HCT116 (cell line): ENCODE results near the gene SMS. TPM values are rescaled to one million over a fixed set of nuclear protein-coding genes. Genes with fewer than 3 reads are reported as not detected.

Experiments used
- ATAC-seq: fragments of 200-7000 bp; cut with Tn5 transposase; 2 replicates; pipeline ENCODE4 v1.9.1; 2020; ENCODE audit warnings: mild to moderate bottlenecking, moderate library complexity
- BruUV-seq: library from RNA; stranded (reverse); fragments of 400-500 nt; replicated peaks from 2 replicates; lab custom pipeline; 2021; lab: Mats Ljungman, UMichigan
- CTCF ChIA-PET: fragments of 300-600 bp; sonication (Branson Sonifier 250); formaldehyde crosslinking; loops from one replicate; lab custom pipeline; 2021; ENCODE audit warnings: antibody characterized with exemption; lab: Charles Lee
- POLR2A ChIA-PET: fragments of 300-600, 350-600 bp; sonication (Branson Sonifier 250); formaldehyde crosslinking; loops from one replicate; lab custom pipeline; 2021; ENCODE audit warnings: antibody characterized with exemption; lab: Charles Lee
- RAD21 ChIA-PET, 2 experiments: fragments of 300-600 bp; sonication (Branson Sonifier 250); formaldehyde crosslinking; loops; one replicate each; lab custom pipeline; 2023; ENCODE audit warnings: low total read pairs in 2 of 2; ENCODE audit not compliant: uncharacterized antibody in 2 of 2, unreplicated experiment in 2 of 2, low non-redundant PET in 1 of 2; lab: Charles Lee
- DNase-seq: peaks from one replicate; pipeline ENCODE4 v3.0.0-alpha.2; 2010; ENCODE audit warnings: low read depth, low spot score
- H2AFZ ChIP-seq: fragments of 200-600 bp; shearing (Covaris generic), sonication (generic); 2 replicates; pipeline ENCODE4 v1.6.1; 2017; ENCODE audit warnings: low read depth, mixed run types, mixed read lengths, antibody characterized with exemption, low read length; ENCODE audit not compliant: poor library complexity, severe bottlenecking
- H3K27ac ChIP-seq: 2 replicates; pipeline ENCODE4 v1.5.1; 2012; ENCODE audit warnings: low read depth, low read length
- H3K27me3 ChIP-seq: fragments of 200-600 bp; sonication (generic); 2 replicates; pipeline ENCODE4 v1.6.1; 2016; ENCODE audit warnings: mixed run types, low read length, mixed read lengths; ENCODE audit not compliant: insufficient read depth
- H3K36me3 ChIP-seq, 2 experiments: fragments of 200-500 bp in 1 of 2; fragments of 200-600 bp in 1 of 2; sonication (Bioruptor generic) in 1 of 2; sonication (generic) in 1 of 2; 2 replicates each; pipeline versions ENCODE4 v1.5.1 to v1.6.1; 2014 to 2016; ENCODE audit warnings: low read length in 2 of 2, inconsistent platforms in 1 of 2, mixed read lengths in 1 of 2, mixed run types in 1 of 2; ENCODE audit not compliant: insufficient read depth in 2 of 2, control insufficient read depth in 1 of 2
- H3K4me1 ChIP-seq, 2 experiments: fragments of 200-600 bp in 1 of 2; sonication (generic) in 1 of 2; 2 replicates each; pipeline versions ENCODE4 v1.5.1 to v1.6.1; 2012 to 2017; ENCODE audit warnings: low read length in 2 of 2, inconsistent platforms in 1 of 2, mild to moderate bottlenecking in 1 of 2, mixed read lengths in 1 of 2, mixed run types in 1 of 2, moderate library complexity in 1 of 2; ENCODE audit not compliant: insufficient read depth in 2 of 2, control insufficient read depth in 1 of 2
- H3K4me2 ChIP-seq: fragments of 200-600 bp; sonication (generic); 2 replicates; pipeline ENCODE4 v1.6.1; 2017; ENCODE audit warnings: mixed run types, low read length, mixed read lengths
- H3K4me3 ChIP-seq, 2 experiments: fragments of 200-600 bp in 1 of 2; sonication (generic) in 1 of 2; replicated peaks in 1 of 2; 2 replicates each; pipeline ENCODE4 v1.5.1; 2011 to 2016; ENCODE audit warnings: low read length in 2 of 2, control low read depth in 1 of 2, low read depth in 1 of 2, mild to moderate bottlenecking in 1 of 2, mixed read lengths in 1 of 2, mixed run types in 1 of 2
- H3K79me2 ChIP-seq: fragments of 200-600 bp; sonication (generic); 2 replicates; pipeline ENCODE4 v1.6.1; 2017; ENCODE audit warnings: mild to moderate bottlenecking, mixed run types, low read length, moderate library complexity, mixed read lengths; ENCODE audit not compliant: insufficient read depth
- H3K9ac ChIP-seq: fragments of 200-600 bp; sonication (generic); 2 replicates; pipeline ENCODE4 v1.6.1; 2016; ENCODE audit warnings: low read length, mixed read lengths
- H3K9me2 ChIP-seq: fragments of 200-600 bp; sonication (generic), shearing (Covaris generic); 2 replicates; pipeline ENCODE4 v1.6.1; 2017; ENCODE audit warnings: mixed run types, mild to moderate bottlenecking, moderate library complexity; ENCODE audit not compliant: insufficient read depth
- H3K9me3 ChIP-seq, 2 experiments: fragments of 200-500 bp in 1 of 2; fragments of 200-600 bp in 1 of 2; sonication (Bioruptor generic) in 1 of 2; sonication (generic) in 1 of 2; 2 replicates each; pipeline ENCODE4 v1.6.1; 2014 to 2017; ENCODE audit warnings: low read length in 2 of 2, mixed read lengths in 2 of 2, inconsistent platforms in 1 of 2, low read depth in 1 of 2, mild to moderate bottlenecking in 1 of 2, mixed run types in 1 of 2, moderate library complexity in 1 of 2; ENCODE audit not compliant: control insufficient read depth in 1 of 2, insufficient read depth in 1 of 2
- H4K20me1 ChIP-seq: fragments of 200-600 bp; sonication (generic), shearing (Covaris generic); 2 replicates; pipeline ENCODE4 v1.6.1; 2017; ENCODE audit warnings: mixed run types, mild to moderate bottlenecking, moderate library complexity; ENCODE audit not compliant: insufficient read depth
- CEBPB ChIP-seq: IDR thresholded peaks from 2 replicates; pipeline ENCODE4 v1.6.1; 2012; ENCODE audit warnings: low read depth
- CTCF ChIP-seq, 3 experiments: fragments of 200-600 bp in 1 of 3; sonication (generic) in 1 of 3; IDR thresholded peaks in 2 of 3; conservative IDR thresholded peaks in 1 of 3; 2 replicates each; pipeline ENCODE4 v1.5.1; 2012 to 2017; ENCODE audit warnings: low read depth in 2 of 3, low read length in 2 of 3, antibody characterized with exemption in 1 of 3, borderline replicate concordance in 1 of 3, control low read depth in 1 of 3, mild to moderate bottlenecking in 1 of 3, mixed read lengths in 1 of 3, mixed run types in 1 of 3, moderate library complexity in 1 of 3; ENCODE audit not compliant: insufficient read depth in 1 of 3
- EGR1 ChIP-seq: IDR thresholded peaks from 2 replicates; pipeline ENCODE4 v1.6.1; 2012; ENCODE audit warnings: low read depth
- ELF1 ChIP-seq: IDR thresholded peaks from 2 replicates; pipeline ENCODE4 v1.6.1; 2012; ENCODE audit warnings: low read depth, borderline replicate concordance
- EZH2 ChIP-seq: fragments of 200-600 bp; sonication (generic); IDR thresholded peaks from 2 replicates; pipeline ENCODE4 v1.6.1; 2017; ENCODE audit warnings: antibody characterized with exemption, mixed run types
- POLR2A ChIP-seq: IDR thresholded peaks from 2 replicates; pipeline ENCODE4 v1.7.0; 2011; ENCODE audit warnings: borderline replicate concordance; ENCODE audit not compliant: insufficient read depth, insufficient read length; ENCODE audit errors: extremely low read depth
- RAD21 ChIP-seq: IDR thresholded peaks from 2 replicates; pipeline ENCODE4 v1.6.1; 2012; ENCODE audit warnings: low read depth, mild to moderate bottlenecking
- SIN3A ChIP-seq: IDR thresholded peaks from 2 replicates; pipeline ENCODE4 v1.6.1; 2012; ENCODE audit warnings: low read depth
- SP1 ChIP-seq: IDR thresholded peaks from 2 replicates; pipeline ENCODE4 v1.6.1; 2012; ENCODE audit warnings: low read depth
- TCF7L2 ChIP-seq: IDR thresholded peaks from 2 replicates; pipeline ENCODE4 v1.7.0; 2011; ENCODE audit warnings: borderline replicate concordance, inconsistent platforms; ENCODE audit not compliant: insufficient read depth, insufficient read length; ENCODE audit errors: extremely low read depth
- YY1 ChIP-seq: IDR thresholded peaks from 2 replicates; pipeline ENCODE4 v1.6.1; 2011; ENCODE audit warnings: low read length, low read depth, moderate library complexity, mild to moderate bottlenecking; ENCODE audit not compliant: insufficient replicate concordance; ENCODE audit errors: extremely low read depth
- ZFX ChIP-seq: fragments of 450-650 bp; IDR thresholded peaks from 2 replicates; pipeline ENCODE4 v1.6.1; 2017
- ZNF274 ChIP-seq: fragments of 200-500 bp; sonication (Bioruptor generic); IDR thresholded peaks from 2 replicates; pipeline ENCODE4 v1.6.1; 2014; ENCODE audit warnings: mild to moderate bottlenecking, low read depth, low read length, inconsistent platforms
- intact Hi-C: fragments of 100-400 bp; cut with micrococcal nuclease; formaldehyde crosslinking; loops from 2 replicates; pipeline ENCODE4 v1.10.0; 2022
- total RNA-seq: library from RNA; stranded (reverse); gene quantifications from one replicate; pipeline ENCODE4 v1.2.1, GENCODE V29; 2021; ENCODE audit not compliant: unreplicated experiment

The SMS gene
- total RNA-seq, 1 experiment from 2014 or later, result 164 TPM

GRCh38 chrX:22039541-22039940 lies 99.0 kb downstream of the SMS start:
- ATAC-seq, result no peak
- H3K9me3 ChIP-seq, result no peaks in the 10 kb centered on the region
- H3K27me3 ChIP-seq, result no peaks in the 10 kb centered on the region
- H3K4me2 ChIP-seq, result no peak overlapping the region
- no peaks in the 10 kb centered on the region for H3K9me2 ChIP-seq
- no peak overlapping the region for H3K4me3 ChIP-seq
- no peaks in the 10 kb centered on the region for H3K4me1 ChIP-seq
- ChIA-PET RAD21 (no interaction called here), CTCF (no interaction called here), POLR2A (no interaction called here)
- no peaks in the 10 kb centered on the region for H3K36me3 ChIP-seq
- DNase-seq, result no peak
- no peak overlapping the region for H2AFZ ChIP-seq
- intact Hi-C loops, result no loop called here
- BruUV-seq, result no TSS peak
- no peaks in the 10 kb centered on the region for H3K79me2 ChIP-seq
- no peaks in the 10 kb centered on the region for H4K20me1 ChIP-seq
- no peak overlapping the region for H3K27ac ChIP-seq
- TF ChIP-seq ELF1, result no peak
- no peak for TF ChIP-seq EZH2
- no peak for TF ChIP-seq EGR1
- no peak for TF ChIP-seq ZFX
- no peak for TF ChIP-seq SIN3A
- no peak for TF ChIP-seq POLR2A
- no peak for TF ChIP-seq RAD21
- TF ChIP-seq CTCF (IDR thresholded peaks at IDR 0.05 in 2 of 3, conservative IDR thresholded peaks at IDR 0.05 in 1 of 3; ENCODE audit: borderline replicate concordance in 1 of 3, insufficient read depth in 1 of 3, low read depth in 2 of 3, low read length in 2 of 3), result no peak
- no peak for TF ChIP-seq SP1
- TF ChIP-seq CEBPB, result no peak
- no peak for TF ChIP-seq ZNF274
- TF ChIP-seq TCF7L2, result no peak
- no peak for TF ChIP-seq YY1
- no peak overlapping the region for H3K9ac ChIP-seq
